ENCODE data around the gene HYAL2.
A peak's percentile ranks its signal among the peaks of the same experiment; 100 is the strongest.
"Not testable (repeated sequence)": the region's sequence is repeated elsewhere in the genome, so short reads cannot be mapped to it uniquely, and the experiment has no call there.

Gene HYAL2

DNA sequence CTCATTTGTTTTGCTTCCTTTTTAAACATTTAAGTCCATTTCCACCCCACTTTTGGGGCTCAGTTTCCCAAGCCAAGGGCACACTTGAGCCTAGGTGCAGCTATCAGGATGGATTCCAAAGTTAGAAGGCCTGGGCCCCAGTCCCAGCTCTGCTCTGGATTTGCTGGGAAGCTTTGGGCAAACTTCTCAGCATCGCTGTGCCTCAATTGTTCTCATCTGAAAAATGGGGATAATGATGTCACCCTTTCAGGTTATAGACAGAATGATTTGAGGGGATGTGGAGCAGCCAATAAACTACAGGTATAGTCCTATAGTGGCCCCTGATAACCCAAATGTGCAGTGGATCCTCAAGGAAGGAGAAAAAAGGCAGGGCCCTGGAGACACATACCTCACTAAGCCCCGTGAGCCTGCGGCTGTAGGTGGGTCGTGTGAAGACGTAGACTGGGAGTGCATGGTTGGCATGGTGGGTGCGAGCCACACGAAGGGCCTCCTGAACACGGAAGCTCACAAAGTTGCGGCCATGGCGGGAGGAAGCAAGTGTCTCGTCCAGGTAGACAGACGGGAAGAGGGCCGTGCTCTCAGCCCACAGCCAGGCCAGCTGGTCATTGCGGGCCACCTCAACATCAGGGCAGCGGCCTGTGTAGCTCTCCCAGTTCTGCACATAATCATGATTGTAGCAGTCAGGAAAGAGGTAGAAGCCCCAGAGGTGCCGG lies 3.2 kb downstream of the HYAL2 start:
- no peak for DNase-seq (ENCODE audit: insufficient read length, low spot score)
- TF ChIP-seq POLR2A (IDR thresholded peaks at IDR 0.05; ENCODE audit: low read depth, low read length), result no peak
- no peak for FAIRE-seq

DNA sequence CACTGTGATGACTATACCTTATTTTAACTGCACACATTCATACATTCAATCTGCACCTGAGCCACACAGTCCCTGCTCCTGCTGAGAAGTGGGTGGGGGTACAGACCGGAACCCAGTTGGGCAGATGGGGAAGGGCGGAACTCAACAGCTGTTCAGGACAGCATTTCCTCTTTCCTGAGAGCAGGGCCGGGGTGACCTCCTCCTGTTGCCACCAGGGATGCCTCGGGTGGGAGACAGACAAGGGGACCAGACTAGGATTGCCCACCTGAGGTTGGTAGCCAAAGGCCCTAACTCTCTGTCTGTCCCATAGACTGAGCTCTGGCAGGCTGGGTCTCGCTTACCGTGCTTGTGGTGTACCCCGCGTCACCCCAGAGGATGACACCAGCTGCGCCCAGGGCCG lies 3.9 kb downstream of the HYAL2 start:
- FAIRE-seq (no peak), DNase-seq (ENCODE audit: insufficient read length, low spot score) (no peak)
- no peak for TF ChIP-seq POLR2A (IDR thresholded peaks at IDR 0.05; ENCODE audit: low read depth, low read length)

DNA sequence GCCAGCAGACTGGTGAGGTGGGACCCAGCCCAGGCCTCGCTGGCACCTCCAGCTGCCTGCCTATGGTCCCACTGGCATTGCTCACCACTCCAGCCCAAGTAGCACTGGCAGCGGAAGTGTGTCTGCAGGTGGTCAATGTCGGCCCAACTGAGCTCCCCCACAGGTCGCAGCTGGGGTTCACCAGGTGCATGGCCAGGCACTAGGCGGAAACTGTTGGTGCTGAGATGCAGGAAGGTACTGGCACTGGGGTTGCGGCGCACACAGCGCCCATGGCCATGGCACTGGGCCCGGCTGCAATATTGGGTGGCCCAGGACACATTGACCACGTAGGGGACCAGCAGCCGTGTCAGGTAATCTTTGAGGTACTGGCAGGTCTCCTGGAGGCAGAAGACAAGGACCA lies 4.4 kb downstream of the HYAL2 start:
- no peak for TF ChIP-seq POLR2A (IDR thresholded peaks at IDR 0.05; ENCODE audit: low read depth, low read length)
- DNase-seq (ENCODE audit: insufficient read length, low spot score) (no peak), FAIRE-seq (no peak)

DNA sequence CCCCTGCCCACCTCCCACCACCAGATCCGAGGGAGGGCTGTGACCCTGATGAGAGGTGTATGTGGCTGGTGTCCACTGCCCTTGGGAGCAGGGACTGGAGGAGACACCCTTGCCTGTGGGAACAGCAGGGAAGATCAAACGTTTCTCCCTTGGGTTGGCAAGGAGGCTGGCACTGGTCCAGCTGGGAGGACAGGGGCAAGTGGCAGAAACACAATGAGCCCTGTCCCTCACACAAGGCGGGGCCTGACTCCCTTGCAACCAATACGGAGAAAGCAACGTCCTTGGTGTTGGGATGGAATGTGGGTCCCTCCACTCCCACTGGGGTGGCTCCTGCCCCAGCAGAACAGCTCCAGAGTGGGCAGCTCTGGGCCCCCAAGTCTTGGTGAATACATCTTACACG lies 5.2 kb downstream of the HYAL2 start:
- no peak for FAIRE-seq
- DNase-seq (ENCODE audit: insufficient read length, low spot score), result no peak
- TF ChIP-seq POLR2A (IDR thresholded peaks at IDR 0.05; ENCODE audit: low read depth, low read length), result no peak

DNA sequence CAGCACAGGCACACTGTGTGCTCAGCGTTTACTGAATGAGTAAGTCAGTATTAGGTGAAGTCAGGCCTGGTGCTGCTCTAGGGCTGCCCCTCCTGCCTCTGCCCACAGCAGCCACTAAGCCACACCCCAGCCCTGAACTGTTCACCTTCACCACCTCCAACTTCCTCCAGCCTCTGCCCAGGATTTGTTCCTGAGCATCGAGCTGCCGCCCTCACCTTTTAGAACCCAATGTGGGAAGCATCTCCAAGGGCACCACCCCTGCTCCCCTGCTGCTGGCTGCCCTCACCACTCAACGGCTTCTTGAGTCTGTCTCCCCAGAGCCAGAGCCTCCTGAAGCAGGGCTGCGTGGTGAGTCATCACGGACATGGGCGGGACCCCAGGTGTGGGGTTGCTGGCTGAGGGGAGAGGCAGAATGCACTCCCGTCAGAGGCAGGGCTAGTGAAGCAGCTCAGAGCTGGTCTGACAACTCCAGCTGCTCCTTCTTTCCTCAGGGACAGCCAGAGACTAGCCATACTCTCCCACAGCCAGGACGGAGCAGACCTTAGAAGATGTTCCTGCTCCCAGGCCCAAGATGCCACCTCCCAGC lies 5.8 kb downstream of the HYAL2 start:
- peak; percentile 94 for DNase-seq (ENCODE audit: insufficient read length, low spot score)
- no peak for TF ChIP-seq POLR2A (IDR thresholded peaks at IDR 0.05; ENCODE audit: low read depth, low read length)
- FAIRE-seq, result peak; percentile 73

DNA sequence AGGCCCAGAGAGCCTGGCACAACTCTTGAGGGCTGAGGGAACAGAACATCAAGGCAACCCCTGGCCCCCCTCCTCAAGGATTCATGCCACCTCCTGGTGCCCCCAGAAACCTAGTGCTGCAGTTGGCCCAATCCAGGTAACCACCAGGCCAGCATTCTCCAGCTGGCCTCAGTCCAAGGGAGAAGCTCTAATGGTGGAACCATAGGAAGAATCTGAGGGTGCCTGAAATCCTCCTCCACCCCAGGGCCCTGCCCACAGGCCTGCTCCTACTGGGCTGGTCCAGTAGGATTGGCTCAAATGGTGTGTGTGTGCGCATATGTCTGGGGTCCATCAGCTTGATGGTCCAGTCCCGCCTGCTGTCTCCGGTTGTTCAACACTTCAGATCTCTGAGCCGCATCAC lies 7.7 kb downstream of the HYAL2 start:
- no peak for FAIRE-seq
- TF ChIP-seq POLR2A (IDR thresholded peaks at IDR 0.05; ENCODE audit: low read depth, low read length), result no peak

DNA sequence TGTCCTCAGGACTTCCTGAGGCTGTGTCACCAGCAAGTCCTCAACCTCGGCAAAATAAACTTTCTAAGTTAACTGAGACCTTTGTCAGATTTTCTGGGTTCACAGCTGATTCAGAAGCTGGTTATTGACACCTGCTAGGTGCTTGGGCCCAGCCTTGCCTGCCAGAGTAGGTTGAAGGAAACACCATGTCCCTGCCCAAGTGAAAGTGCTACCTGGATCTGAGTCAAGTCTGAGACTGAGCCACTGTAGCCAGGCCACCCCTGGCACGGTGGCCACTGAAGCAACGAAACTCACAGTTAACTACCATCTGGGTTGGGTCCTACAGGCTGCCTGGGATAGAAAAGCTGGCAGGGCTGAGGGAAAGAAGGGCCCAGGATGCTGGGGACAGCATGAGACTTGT lies 8.2 kb downstream of the HYAL2 start:
- DNase-seq (ENCODE audit: insufficient read length, low spot score), result no peak

More for the DNA sequence above, 7.7 kb downstream of the HYAL2 start:
- DNase-seq (ENCODE audit: insufficient read length, low spot score), result no peak

DNA sequence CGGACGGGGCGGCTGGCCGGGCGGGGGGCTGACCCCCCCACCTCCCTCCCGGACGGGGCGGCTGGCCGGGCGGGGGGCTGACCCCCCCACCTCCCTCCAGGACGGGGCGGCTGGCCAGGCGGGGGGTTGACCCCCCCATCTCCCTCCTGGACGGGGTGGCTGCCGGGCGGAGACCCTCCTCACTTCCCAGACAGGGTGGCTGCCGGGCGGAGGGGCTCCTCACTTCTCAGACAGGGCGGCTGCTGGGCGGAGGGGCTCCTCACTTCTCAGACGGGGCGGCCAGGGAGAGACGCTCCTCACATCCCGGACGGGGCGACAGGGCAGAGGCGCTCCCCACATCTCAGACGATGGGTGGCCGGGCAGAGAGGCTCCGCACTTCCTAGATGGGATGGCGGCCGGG lies 10.5 kb downstream of the HYAL2 start:
- DNase-seq (ENCODE audit: insufficient read length, low spot score); FAIRE-seq: not testable (repeated sequence)

More for the DNA sequence above, 8.2 kb downstream of the HYAL2 start:
- no peak for TF ChIP-seq POLR2A (IDR thresholded peaks at IDR 0.05; ENCODE audit: low read depth, low read length)
- no peak for FAIRE-seq

DNA sequence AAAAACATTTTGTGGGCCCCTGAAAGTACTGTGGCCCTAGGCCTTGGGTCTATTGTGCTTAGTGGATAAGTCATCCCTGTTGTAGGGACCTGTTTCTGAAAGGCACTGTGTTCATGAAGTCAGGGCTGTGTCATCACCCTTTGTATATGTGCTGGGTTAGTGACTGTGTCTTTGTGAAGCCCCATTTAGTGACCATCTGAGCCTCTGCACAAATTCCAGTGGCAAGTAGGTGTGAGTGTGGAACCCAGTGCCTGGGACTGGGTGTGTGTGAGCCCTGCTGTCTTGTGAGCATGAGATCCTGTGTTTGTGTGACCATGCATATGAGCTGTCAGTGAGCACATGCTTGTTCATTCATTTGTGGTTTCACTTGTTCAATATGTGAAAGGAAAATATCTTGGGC lies 17.9 kb downstream of the HYAL2 start:
- FAIRE-seq, result no peak
- no peak for TF ChIP-seq POLR2A (IDR thresholded peaks at IDR 0.05; ENCODE audit: low read depth, low read length)
- no peak for DNase-seq (ENCODE audit: insufficient read length, low spot score)

DNA sequence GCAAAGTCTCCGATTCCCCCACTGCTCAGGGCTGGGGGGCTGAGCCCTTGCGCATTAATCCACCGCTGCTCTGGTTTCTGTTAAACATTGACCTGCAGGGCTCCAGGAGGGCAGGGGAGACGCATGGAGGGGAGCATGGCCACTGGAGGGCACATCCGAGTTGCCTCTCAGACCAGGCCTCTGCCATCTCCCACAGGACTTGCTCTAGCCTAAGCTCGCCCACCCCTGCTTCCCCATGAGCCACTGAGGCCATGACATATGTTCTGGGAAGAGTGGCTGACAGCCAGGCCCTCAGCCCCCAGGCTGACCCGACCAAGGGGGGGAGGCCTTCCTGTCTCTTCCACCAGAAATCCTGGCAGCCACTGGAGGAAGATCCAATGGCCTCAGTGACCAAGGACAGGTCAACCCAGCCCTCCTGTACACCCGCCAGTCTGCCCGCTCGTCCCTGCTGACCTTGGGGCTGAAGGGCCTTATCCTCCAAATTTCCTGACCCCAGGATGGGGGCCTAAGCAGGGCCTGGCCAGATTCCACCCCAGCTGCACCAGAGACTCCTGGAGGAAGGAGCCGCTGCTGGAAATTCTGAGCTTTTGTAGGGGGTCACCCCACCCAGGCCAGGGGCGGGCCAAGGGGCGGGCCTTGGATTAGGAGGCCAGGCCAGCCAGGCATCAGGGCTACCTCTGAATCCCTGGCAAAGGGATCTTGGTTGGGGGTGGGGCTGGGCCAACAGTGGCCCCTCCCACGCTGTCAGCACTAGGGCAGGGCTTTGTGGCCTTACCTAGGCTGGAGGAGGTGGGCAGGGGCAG lies 19.3 kb downstream of the HYAL2 start, which contains the start of gene HYAL1:
HYAL1 (minus strand) TSS at position 562 of the 803 bp plus-strand sequence. CDS start 618 bp downstream, outside the sequence.
- DNase-seq (ENCODE audit: insufficient read length, low spot score) (no peak), FAIRE-seq (no peak)
- no peak for TF ChIP-seq POLR2A (IDR thresholded peaks at IDR 0.05; ENCODE audit: low read depth, low read length)

DNA sequence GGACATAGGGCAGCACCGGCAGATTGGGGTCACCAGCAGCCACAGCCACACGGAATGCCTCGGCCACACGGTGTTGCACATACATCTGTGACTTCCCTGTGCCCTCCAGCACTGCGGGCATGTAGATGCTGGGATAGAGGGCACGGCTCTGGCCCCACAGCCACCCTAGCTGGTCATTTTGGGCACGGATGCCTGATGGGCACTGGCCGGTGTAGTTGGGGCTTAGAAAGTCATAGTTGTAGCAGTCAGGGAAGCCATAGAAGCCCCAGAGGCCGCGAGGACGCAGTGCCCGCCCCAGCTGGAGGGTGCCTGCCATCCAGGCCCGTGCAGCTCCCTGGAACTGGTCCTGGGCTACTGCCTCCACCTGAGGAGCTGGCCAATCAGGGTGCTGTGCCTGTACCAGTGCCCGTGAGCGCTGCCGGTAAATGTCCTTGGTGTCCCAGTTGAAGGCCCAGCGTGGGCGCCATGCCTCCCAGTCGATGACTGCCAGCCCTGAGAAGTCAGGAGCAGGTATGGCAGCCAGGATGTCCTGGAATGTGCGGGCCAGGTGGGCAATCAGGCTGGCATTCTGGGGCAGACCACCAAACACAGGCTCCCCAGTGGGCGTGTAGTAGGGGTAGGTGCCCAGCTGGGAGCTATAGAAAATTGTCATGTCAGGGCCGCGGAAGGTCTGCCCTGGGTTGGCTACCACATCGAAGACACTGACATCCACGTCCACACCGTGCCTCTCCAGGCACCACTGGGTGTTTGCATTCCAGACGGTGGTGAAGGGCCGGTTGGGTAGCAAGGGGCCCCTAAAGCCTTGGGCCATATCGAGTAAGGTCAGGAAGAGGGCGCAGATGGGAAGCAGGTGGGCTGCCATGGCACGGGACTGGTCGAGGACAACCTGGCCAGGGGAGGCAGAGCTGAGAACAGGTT lies 20.2 kb downstream of the HYAL2 start:
- TF ChIP-seq POLR2A (IDR thresholded peaks at IDR 0.05; ENCODE audit: low read depth, low read length), result no peak
- no peak for DNase-seq (ENCODE audit: insufficient read length, low spot score)
- FAIRE-seq, result no peak

DNA sequence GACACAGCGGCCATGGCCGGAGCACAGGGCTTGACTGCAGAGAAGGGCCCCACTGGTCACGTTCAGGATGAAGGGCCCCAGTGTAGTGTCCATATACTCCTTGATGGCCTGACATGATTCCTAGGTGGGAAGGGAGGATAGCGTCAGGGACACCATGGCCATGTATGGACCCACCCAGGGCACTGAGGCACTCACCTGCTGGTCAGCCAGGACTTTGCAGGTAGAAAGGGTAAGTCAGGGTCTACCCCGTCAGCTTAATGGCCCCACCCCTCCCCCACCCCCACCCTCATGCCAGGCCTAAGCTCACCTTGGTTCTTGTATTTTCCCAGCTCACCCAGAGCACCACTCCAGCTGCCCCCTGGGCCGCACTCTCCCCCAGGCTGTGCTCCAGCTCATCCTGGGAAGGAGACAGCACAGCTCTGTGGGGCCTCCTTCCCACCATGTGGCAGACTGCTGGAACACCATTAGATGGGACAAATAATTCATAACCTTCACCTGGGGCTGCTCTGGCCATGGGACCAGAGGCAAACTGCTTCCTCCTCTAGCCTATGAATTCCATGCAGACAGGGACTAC lies 21.8 kb downstream of the HYAL2 start:
- DNase-seq (ENCODE audit: insufficient read length, low spot score), result no peak
- FAIRE-seq, result no peak
- TF ChIP-seq POLR2A (IDR thresholded peaks at IDR 0.05; ENCODE audit: low read depth, low read length), result no peak

DNA sequence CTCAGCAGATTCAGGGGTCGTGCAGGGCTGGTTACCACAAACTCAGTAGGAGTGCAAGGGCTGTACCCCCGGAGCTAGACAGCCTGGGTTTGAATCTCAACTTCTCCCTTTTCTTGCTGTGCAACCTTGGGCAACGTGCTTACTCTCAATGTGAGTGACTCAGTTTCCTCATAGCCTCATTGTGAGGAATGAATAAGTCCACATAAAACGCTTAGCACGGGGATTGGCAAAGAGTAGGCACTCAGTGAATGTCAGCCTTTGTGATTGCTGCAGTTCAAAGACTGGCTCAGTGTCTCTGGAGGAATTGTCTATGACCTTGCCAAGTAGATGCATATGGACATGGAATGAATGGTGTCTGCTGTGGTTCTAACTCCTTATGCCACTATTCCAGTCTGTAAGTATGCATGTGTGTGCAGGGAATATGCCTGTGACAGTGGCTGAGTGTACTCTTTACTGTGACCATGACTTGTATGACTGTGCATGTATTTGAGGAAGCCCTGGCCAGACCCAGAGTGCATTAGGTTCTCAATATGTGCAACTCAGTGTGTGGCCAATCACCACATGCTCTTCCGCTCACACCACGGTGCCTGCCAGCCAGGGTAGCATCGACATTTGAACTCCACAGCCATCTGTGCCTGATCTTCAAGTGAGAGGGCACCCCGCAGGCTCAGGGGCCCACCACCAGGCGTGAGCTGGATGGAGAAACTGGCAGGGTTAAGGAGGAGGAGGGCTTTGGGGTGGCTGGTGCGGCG lies 22.4 kb downstream of the HYAL2 start:
- TF ChIP-seq POLR2A (IDR thresholded peaks at IDR 0.05; ENCODE audit: low read depth, low read length), result no peak
- FAIRE-seq, result no peak
- no peak for DNase-seq (ENCODE audit: insufficient read length, low spot score)

All from H54 (cell line).